ENCODE measurements around the gene C10orf67.

DNA sequence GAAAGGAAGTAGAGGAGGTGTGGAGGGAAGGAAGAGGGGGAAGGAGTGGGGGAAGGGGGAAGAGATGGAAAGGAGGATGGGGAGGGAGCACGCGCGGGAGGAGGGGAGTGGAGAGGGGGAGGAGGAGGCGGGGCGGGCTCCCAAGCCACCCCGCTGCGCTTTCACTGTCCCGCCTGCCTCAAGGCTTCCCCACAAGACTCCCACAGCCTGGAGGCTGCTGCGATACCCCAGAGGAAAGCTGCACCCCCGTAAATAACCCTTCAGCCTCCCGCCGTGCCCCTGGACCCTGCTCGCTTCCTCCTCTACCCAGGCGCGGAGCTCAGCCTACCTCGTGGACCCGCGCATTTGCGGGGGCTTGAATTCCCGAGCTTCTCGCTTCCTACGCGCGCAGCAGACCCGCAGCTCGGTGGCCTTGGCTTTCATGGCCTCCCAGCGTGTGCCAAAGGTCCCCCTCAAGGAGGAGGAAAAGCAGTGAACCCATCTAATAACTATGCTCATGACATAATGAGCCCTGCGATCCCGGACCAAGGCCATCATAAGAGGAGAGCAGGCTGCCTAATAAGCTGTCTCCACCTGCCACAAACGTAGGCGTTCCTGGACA, at the start of gene C10orf67:
- TF ChIP-seq EZH2 (IDR thresholded peaks at IDR 0.05; ENCODE audit: insufficient read depth, poor library complexity, severe bottlenecking): no peak
- TF ChIP-seq EZH2phosphoT487 (IDR thresholded peaks at IDR 0.05; ENCODE audit: insufficient read depth, low read depth): no peak
